CD14-positive monocyte (primary cell): ENCODE results near the gene NSMCE1. TPM values are rescaled to one million over a fixed set of nuclear protein-coding genes. Genes with fewer than 3 reads are reported as not detected.

Experiments
- DNase-seq, 3 donors: peaks; one replicate each; pipeline ENCODE4 v3.0.0-alpha.2; 2011 to 2022
- H2AFZ ChIP-seq: 2 replicates; pipeline ENCODE4 v1.6.0; 2012; ENCODE audit warnings: mild to moderate bottlenecking, low read depth, low read length, inconsistent platforms; ENCODE audit not compliant: insufficient read depth, poor library complexity, severe bottlenecking
- H3K27ac ChIP-seq, 2 donors: 1 replicate in 1 of 2; 2 replicates in 1 of 2; pipeline ENCODE4 v1.5.1; 2012 to 2013; ENCODE audit warnings: low read length in 2 of 2, control low read depth in 1 of 2, inconsistent platforms in 1 of 2, low read depth in 1 of 2, mild to moderate bottlenecking in 1 of 2
- H3K27me3 ChIP-seq, 2 donors: one replicate each; pipeline versions ENCODE4 v1.6.0 to v1.6.1; 2011 to 2013; ENCODE audit warnings: low read length in 2 of 2; ENCODE audit not compliant: control insufficient read depth in 2 of 2, insufficient read depth in 2 of 2
- H3K36me3 ChIP-seq, 2 donors: replicated peaks in 1 of 2; 1 replicate in 1 of 2; 2 replicates in 1 of 2; pipeline versions ENCODE4 v1.5.1 to v1.6.1; 2012 to 2013; ENCODE audit warnings: low read length in 2 of 2, control low read depth in 1 of 2, inconsistent platforms in 1 of 2, mild to moderate bottlenecking in 1 of 2; ENCODE audit not compliant: insufficient read depth in 2 of 2, control insufficient read depth in 1 of 2
- H3K4me1 ChIP-seq, 2 donors: 1 replicate in 1 of 2; 2 replicates in 1 of 2; pipeline versions ENCODE4 v1.5.1 to v1.6.1; 2012 to 2013; ENCODE audit warnings: low read length in 2 of 2, control low read depth in 1 of 2, inconsistent platforms in 1 of 2, mild to moderate bottlenecking in 1 of 2, moderate library complexity in 1 of 2; ENCODE audit not compliant: insufficient read depth in 2 of 2, control insufficient read depth in 1 of 2
- H3K4me2 ChIP-seq: replicated peaks from 2 replicates; pipeline ENCODE3; 2012; ENCODE audit warnings: low read length, moderate library complexity, mild to moderate bottlenecking; ENCODE audit not compliant: poor library complexity, severe bottlenecking; ENCODE audit errors: extremely low read depth
- H3K4me3 ChIP-seq, 3 experiments: fragments of 200-600 bp in 1 of 3; sonication (generic) in 1 of 3; replicated peaks in 1 of 3; 1 replicate in 2 of 3; 2 replicates in 1 of 3; pipeline ENCODE4 v1.5.1; 2011 to 2013; ENCODE audit warnings: low read length in 3 of 3, mild to moderate bottlenecking in 3 of 3, control low read depth in 2 of 3, low read depth in 2 of 3, inconsistent platforms in 1 of 3, moderate library complexity in 1 of 3
- H3K79me2 ChIP-seq: 2 replicates; pipeline ENCODE4 v1.6.0; 2012; ENCODE audit warnings: mild to moderate bottlenecking, control low read depth, inconsistent platforms, low read length, moderate library complexity; ENCODE audit not compliant: insufficient read depth
- H3K9ac ChIP-seq: 2 replicates; pipeline ENCODE4 v1.6.0; 2017; ENCODE audit warnings: low read length, mild to moderate bottlenecking; ENCODE audit not compliant: insufficient read depth, poor library complexity, severe bottlenecking
- H3K9me3 ChIP-seq, 2 donors: replicated peaks in 1 of 2; 1 replicate in 1 of 2; 2 replicates in 1 of 2; pipeline versions ENCODE4 v1.5.1 to v1.6.1; 2012 to 2013; ENCODE audit warnings: low read length in 2 of 2, control low read depth in 1 of 2; ENCODE audit not compliant: control insufficient read depth in 1 of 2, insufficient read depth in 1 of 2
- H4K20me1 ChIP-seq: 2 replicates; pipeline ENCODE4 v1.6.0; 2012; ENCODE audit warnings: mild to moderate bottlenecking, low read length, control low read depth, moderate library complexity; ENCODE audit not compliant: insufficient read depth
- H3K27ac Mint-ChIP-seq, 7 donors: one replicate each; pipeline ENCODE4 v1.8.0; 2020; ENCODE audit warnings: mild to moderate bottlenecking in 7 of 7, mixed read lengths in 7 of 7, moderate library complexity in 6 of 7, inconsistent platforms in 2 of 7
- H3K27me3 Mint-ChIP-seq, 3 donors: one replicate each; pipeline ENCODE4 v1.8.0; 2021 to 2022; ENCODE audit warnings: low read depth in 3 of 3, mild to moderate bottlenecking in 3 of 3, mixed read lengths in 3 of 3, moderate library complexity in 3 of 3, inconsistent platforms in 1 of 3
- H3K36me3 Mint-ChIP-seq, 2 donors: one replicate each; pipeline ENCODE4 v1.8.0; 2020; ENCODE audit warnings: mixed read lengths in 2 of 2, inconsistent platforms in 1 of 2, mild to moderate bottlenecking in 1 of 2
- H3K4me1 Mint-ChIP-seq: one replicate; pipeline ENCODE4 v1.8.0; 2020; ENCODE audit warnings: mild to moderate bottlenecking, mixed read lengths
- H3K4me3 Mint-ChIP-seq, 2 donors: one replicate each; pipeline ENCODE4 v1.8.0; 2020; ENCODE audit warnings: mild to moderate bottlenecking in 2 of 2, mixed read lengths in 2 of 2, moderate library complexity in 1 of 2
- H3K9me3 Mint-ChIP-seq, 7 donors: one replicate each; pipeline ENCODE4 v1.8.0; 2020 to 2022; ENCODE audit warnings: mixed read lengths in 7 of 7, mild to moderate bottlenecking in 6 of 7, moderate library complexity in 6 of 7, inconsistent platforms in 2 of 7
- CTCF ChIP-seq: fragments of 200-600 bp; IDR thresholded peaks from one replicate; pipeline ENCODE4 v1.8.0; 2022; ENCODE audit warnings: antibody characterized with exemption, mild to moderate bottlenecking
- WGBS: methylation state at CpG from one replicate; pipeline ENCODE4 v1.1.5; 2013; ENCODE audit warnings: missing lambda C conversion rate; ENCODE audit not compliant: insufficient coverage; 5-methylcytosine and 5-hydroxymethylcytosine counted together
- intact Hi-C, 2 donors: fragments of 100-400 bp; cut with micrococcal nuclease; formaldehyde crosslinking; loops; one replicate each; pipeline versions ENCODE4 v1.15.0 to v1.15.1; 2023
- polyA plus RNA-seq, 3 donors: library from polyadenylated mRNA; depleted of rRNA in 1 of 3; unstranded in 2 of 3; stranded (reverse) in 1 of 3; fragments of 300-500 nt in 2 of 3; fragments of >200 nt in 1 of 3; fragmentation: Illumina TruSeq in 2 of 3; gene quantifications; 1 replicate in 2 of 3; 2 replicates in 1 of 3; pipeline ENCODE4 v1.2.3, GENCODE V29; 2012 to 2021

The NSMCE1 gene
- polyA plus RNA-seq, 3 donors: 19.6 to 85.2 (median 82.6) TPM

- peak; percentile 79 to 82 (median 81) for DNase-seq
- 18% methylated on average over 8 of the region's 13 CpGs for WGBS
- Histone ChIP-seq H3K4me1 (peaks cover 6 to 14% of the 10 kb centered on the region in 2 donors), H3K4me2 (peak overlapping the region; percentile 15), H2AFZ (peak overlapping the region; percentile 54), H3K79me2 (no peaks in the 10 kb centered on the region), H3K27me3 (no peaks in the 10 kb centered on the region), H3K36me3 (no peaks in the 10 kb centered on the region), H3K9me3 (peaks cover 5 to 6% of the 10 kb centered on the region in 2 donors), H3K9ac (no peak overlapping the region), H3K4me3 (no peak overlapping the region), H3K27ac (no peak overlapping the region), H4K20me1 (no peaks in the 10 kb centered on the region)
- no peaks in the 10 kb centered on the region for H3K36me3 Mint-ChIP-seq
- H3K4me1 Mint-ChIP-seq: peaks cover 14% of the 10 kb centered on the region
- peaks cover 4 to 8% (median 6%) of the 10 kb centered on the region in 7 donors for H3K9me3 Mint-ChIP-seq
- intact Hi-C loops: loop anchor here (2.0 to 5.0 kb wide), 2 partner anchors 193 to 279 kb away; no protein-coding TSS in a partner anchor
- H3K27me3 Mint-ChIP-seq: peaks cover 4 to 9% (median 7%) of the 10 kb centered on the region in 3 donors
- H3K27ac Mint-ChIP-seq: no peak overlapping the region
- no peak overlapping the region for H3K4me3 Mint-ChIP-seq
- peak; percentile 89 for TF ChIP-seq CTCF
Measured at GRCh38 chr16:27179500-27180072, 89.0 kb downstream of the NSMCE1 start.

GRCh38 chr16:27177031-27177774 is 91.4 kb downstream of the NSMCE1 start:
- Histone ChIP-seq H3K9me3 (peaks cover 4 to 6% of the 10 kb centered on the region in 2 donors), H3K27me3 (peaks cover 3% of the 10 kb centered on the region in 2 donors), H3K27ac (no peak overlapping the region), H3K4me1 (peaks cover 6 to 14% of the 10 kb centered on the region in 2 donors), H4K20me1 (no peaks in the 10 kb centered on the region), H2AFZ (no peak overlapping the region), H3K4me3 (no peak overlapping the region), H3K4me2 (no peak overlapping the region), H3K9ac (no peak overlapping the region), H3K36me3 (no peaks in the 10 kb centered on the region), H3K79me2 (no peaks in the 10 kb centered on the region)
- TF ChIP-seq CTCF: no peak
- DNase-seq: no peak
- Mint-ChIP-seq H3K4me1 (peaks cover 14% of the 10 kb centered on the region), H3K9me3 (peaks cover 3 to 6% (median 5%) of the 10 kb centered on the region in 7 donors), H3K27me3 (peaks cover 2 to 18% (median 12%) of the 10 kb centered on the region in 3 donors), H3K4me3 (no peak overlapping the region), H3K27ac (no peak overlapping the region), H3K36me3 (no peaks in the 10 kb centered on the region)
- 94% methylated on average over 6 of the region's 13 CpGs for WGBS
- intact Hi-C loops: loop anchor here in 1 of 2 donors (5.0 kb wide), 1 partner anchor 195 kb away; no protein-coding TSS in a partner anchor
